HepG2 (cell line): ENCODE measurements around the gene NCOA5. TPM values are rescaled to one million over a fixed set of nuclear protein-coding genes. Genes with fewer than 3 reads are reported as not detected.
A peak's percentile ranks its signal among the peaks of the same experiment; 100 is the strongest.

Experiments
- MTF1 ChIP-seq: sonication (generic); formaldehyde crosslinking; IDR thresholded peaks from 2 replicates; pipeline ENCODE4 v1.5.0; 2020; ENCODE audit warnings: missing genetic modification reagents
- NFAT5 ChIP-seq: sonication (generic); formaldehyde crosslinking; IDR thresholded peaks from 2 replicates; pipeline ENCODE4 v1.4.0; 2020; ENCODE audit warnings: missing genetic modification reagents
- PCBP2 ChIP-seq: fragments of 200-400 bp; formaldehyde crosslinking; optimal IDR thresholded peaks from 2 replicates; pipeline ENCODE3; 2018; ENCODE audit warnings: low read length, low read depth; ENCODE audit not compliant: poor library complexity, severe bottlenecking
- ZBTB34 ChIP-seq: sonication (generic); formaldehyde crosslinking; IDR thresholded peaks from 2 replicates; pipeline ENCODE4 v1.8.0; 2022; ENCODE audit warnings: mild to moderate bottlenecking, missing genetic modification reagents
- ZNF207 ChIP-seq: fragments of 450-650 bp; IDR thresholded peaks from 2 replicates; pipeline ENCODE4 v1.6.1; 2016; ENCODE audit warnings: antibody characterized with exemption, borderline replicate concordance
- ZNF589 ChIP-seq: sonication (generic); formaldehyde crosslinking; conservative IDR thresholded peaks from 2 replicates; pipeline ENCODE4 v1.8.0; 2022; ENCODE audit warnings: mild to moderate bottlenecking, moderate library complexity, missing genetic modification reagents
- ZNF720 ChIP-seq: sonication (generic); formaldehyde crosslinking; IDR thresholded peaks from 2 replicates; pipeline ENCODE4 v1.4.0; 2020; ENCODE audit warnings: missing genetic modification reagents
- polyA plus RNA-seq, 8 experiments: library from polyadenylated mRNA; depleted of rRNA in 3 of 8; stranded (reverse) in 7 of 8; unstranded in 1 of 8; fragments of >200 nt; fragmentation: Illumina TruSeq in 4 of 8; extraction: Trizol in 4 of 8; gene quantifications; 2 replicates each; pipeline versions ENCODE4 v1.2.1 to v1.2.3, GENCODE V29; 2011 to 2016; ENCODE audit warnings: low read depth in 4 of 8, missing spikeins in 1 of 8, mixed read lengths in 1 of 8; ENCODE audit not compliant: insufficient read depth in 1 of 8
- total RNA-seq, 5 experiments: library from RNA; depleted of rRNA; stranded (reverse); fragments of >200 nt; fragmentation: Illumina TruSeq; extraction: Trizol; gene quantifications; 2 replicates each; pipeline ENCODE4 v1.2.3, GENCODE V29; 2016; ENCODE audit warnings: low read depth in 1 of 5
- TF ChIP-seq, protein P1 (sequence below): sonication (generic); formaldehyde crosslinking; IDR thresholded peaks from 2 replicates; pipeline ENCODE4 v1.8.1; 2023; ENCODE audit warnings: mild to moderate bottlenecking, missing genetic modification reagents
- TF ChIP-seq, protein P2 (sequence below): sonication (generic); IDR thresholded peaks from 2 replicates; pipeline ENCODE4 v1.6.1; 2016; ENCODE audit warnings: low read depth, borderline replicate concordance
- TF ChIP-seq, protein P3 (sequence below): sonication (generic); formaldehyde crosslinking; conservative IDR thresholded peaks from 2 replicates; pipeline ENCODE4 v1.4.0; 2020; ENCODE audit warnings: missing genetic modification reagents
- TF ChIP-seq, protein P4 (sequence below): sonication (generic); formaldehyde crosslinking; IDR thresholded peaks from 2 replicates; pipeline ENCODE4 v1.8.1; 2023; ENCODE audit warnings: missing genetic modification reagents, inconsistent platforms, borderline replicate concordance
- TF ChIP-seq, protein P5 (sequence below): sonication (generic); formaldehyde crosslinking; IDR thresholded peaks from 2 replicates; pipeline ENCODE4 v1.8.1; 2023; ENCODE audit warnings: mild to moderate bottlenecking, missing genetic modification reagents, borderline replicate concordance
- TF ChIP-seq, protein P6 (sequence below): sonication (generic); formaldehyde crosslinking; conservative IDR thresholded peaks from 2 replicates; pipeline ENCODE4 v1.8.0; 2022; ENCODE audit warnings: mild to moderate bottlenecking, moderate library complexity, missing genetic modification reagents

NCOA5 gene
- total and polyA plus RNA-seq, 2 of the 13 experiments (the other 11 are each of a cell fraction or from before 2014, with no cell fraction given) = 16.5 to 28.4 TPM

GRCh38 chr20:46040902-46041535, 48.7 kb downstream of the NCOA5 start (continued):
- TF ChIP-seq NFAT5 (CRISPR knock-in tag) (peak; percentile 97), PCBP2 (no peak), ZNF720 (CRISPR knock-in tag) (peak; percentile 97), ZBTB34 (CRISPR knock-in tag) (0 out of 2 replicates have a peak, but pooled peaks have one; percentile 27), MTF1 (CRISPR knock-in tag) (peak; percentile 94), ZNF207 (no peak), ZNF589 (CRISPR knock-in tag) (no peak; the same call in 1 of the 2 replicates)
- TF ChIP-seq, protein P1, sequence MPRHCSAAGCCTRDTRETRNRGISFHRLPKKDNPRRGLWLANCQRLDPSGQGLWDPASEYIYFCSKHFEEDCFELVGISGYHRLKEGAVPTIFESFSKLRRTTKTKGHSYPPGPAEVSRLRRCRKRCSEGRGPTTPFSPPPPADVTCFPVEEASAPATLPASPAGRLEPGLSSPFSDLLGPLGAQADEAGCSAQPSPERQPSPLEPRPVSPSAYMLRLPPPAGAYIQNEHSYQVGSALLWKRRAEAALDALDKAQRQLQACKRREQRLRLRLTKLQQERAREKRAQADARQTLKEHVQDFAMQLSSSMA = no peak
- TF ChIP-seq, protein P2, sequence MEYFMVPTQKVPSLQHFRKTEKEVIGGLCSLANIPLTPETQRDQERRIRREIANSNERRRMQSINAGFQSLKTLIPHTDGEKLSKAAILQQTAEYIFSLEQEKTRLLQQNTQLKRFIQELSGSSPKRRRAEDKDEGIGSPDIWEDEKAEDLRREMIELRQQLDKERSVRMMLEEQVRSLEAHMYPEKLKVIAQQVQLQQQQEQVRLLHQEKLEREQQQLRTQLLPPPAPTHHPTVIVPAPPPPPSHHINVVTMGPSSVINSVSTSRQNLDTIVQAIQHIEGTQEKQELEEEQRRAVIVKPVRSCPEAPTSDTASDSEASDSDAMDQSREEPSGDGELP = no peak
- TF ChIP-seq, protein P3, sequence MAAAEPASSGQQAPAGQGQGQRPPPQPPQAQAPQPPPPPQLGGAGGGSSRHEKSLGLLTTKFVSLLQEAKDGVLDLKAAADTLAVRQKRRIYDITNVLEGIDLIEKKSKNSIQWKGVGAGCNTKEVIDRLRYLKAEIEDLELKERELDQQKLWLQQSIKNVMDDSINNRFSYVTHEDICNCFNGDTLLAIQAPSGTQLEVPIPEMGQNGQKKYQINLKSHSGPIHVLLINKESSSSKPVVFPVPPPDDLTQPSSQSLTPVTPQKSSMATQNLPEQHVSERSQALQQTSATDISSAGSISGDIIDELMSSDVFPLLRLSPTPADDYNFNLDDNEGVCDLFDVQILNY (CRISPR knock-in tag) = 0 out of 2 replicates have a peak, but pooled peaks have one; percentile 64
- TF ChIP-seq, protein P4, sequence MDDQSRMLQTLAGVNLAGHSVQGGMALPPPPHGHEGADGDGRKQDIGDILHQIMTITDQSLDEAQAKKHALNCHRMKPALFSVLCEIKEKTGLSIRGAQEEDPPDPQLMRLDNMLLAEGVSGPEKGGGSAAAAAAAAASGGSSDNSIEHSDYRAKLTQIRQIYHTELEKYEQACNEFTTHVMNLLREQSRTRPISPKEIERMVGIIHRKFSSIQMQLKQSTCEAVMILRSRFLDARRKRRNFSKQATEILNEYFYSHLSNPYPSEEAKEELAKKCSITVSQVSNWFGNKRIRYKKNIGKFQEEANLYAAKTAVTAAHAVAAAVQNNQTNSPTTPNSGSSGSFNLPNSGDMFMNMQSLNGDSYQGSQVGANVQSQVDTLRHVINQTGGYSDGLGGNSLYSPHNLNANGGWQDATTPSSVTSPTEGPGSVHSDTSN (CRISPR knock-in tag) = peak; percentile 96
- TF ChIP-seq, protein P5, sequence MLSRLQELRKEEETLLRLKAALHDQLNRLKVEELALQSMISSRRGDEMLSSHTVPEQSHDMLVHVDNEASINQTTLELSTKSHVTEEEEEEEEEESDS (CRISPR knock-in tag) = peak; percentile 94; the same call in 1 of the 2 replicates
- TF ChIP-seq, protein P6, sequence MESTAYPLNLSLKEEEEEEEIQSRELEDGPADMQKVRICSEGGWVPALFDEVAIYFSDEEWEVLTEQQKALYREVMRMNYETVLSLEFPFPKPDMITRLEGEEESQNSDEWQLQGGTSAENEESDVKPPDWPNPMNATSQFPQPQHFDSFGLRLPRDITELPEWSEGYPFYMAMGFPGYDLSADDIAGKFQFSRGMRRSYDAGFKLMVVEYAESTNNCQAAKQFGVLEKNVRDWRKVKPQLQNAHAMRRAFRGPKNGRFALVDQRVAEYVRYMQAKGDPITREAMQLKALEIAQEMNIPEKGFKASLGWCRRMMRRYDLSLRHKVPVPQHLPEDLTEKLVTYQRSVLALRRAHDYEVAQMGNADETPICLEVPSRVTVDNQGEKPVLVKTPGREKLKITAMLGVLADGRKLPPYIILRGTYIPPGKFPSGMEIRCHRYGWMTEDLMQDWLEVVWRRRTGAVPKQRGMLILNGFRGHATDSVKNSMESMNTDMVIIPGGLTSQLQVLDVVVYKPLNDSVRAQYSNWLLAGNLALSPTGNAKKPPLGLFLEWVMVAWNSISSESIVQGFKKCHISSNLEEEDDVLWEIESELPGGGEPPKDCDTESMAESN (CRISPR knock-in tag) = peak; percentile 49; the same call in 1 of the 2 replicates
